GM13977 (cell line): ENCODE data around the gene SEC11A.

Source experiments
- DNase-seq: peaks from one replicate; pipeline ENCODE4 v3.0.0; 2012; ENCODE audit warnings: low spot score
- CTCF ChIP-seq: IDR thresholded peaks from 2 replicates; pipeline ENCODE4 v1.5.1; 2012; ENCODE audit warnings: mild to moderate bottlenecking, control low read depth; ENCODE audit not compliant: insufficient read depth; ENCODE audit errors: extremely low read depth, missing control alignments
- in situ Hi-C: fragments of 300-500 bp; cut with MboI; formaldehyde crosslinking; loops from one replicate; pipeline ENCODE4 v1.12.0; 2022; ENCODE audit warnings: low sequenced_read_pairs, low pct_unique_long_range_greater_than_20kb, mixed read lengths, inconsistent platforms; ENCODE audit not compliant: unreplicated experiment

SEC11A gene

GRCh38 chr15:84721371-84721770, 5.4 kb upstream of the SEC11A start:
- no peak for TF ChIP-seq CTCF
- in situ Hi-C loops = no loop called here
- no peak for DNase-seq

- TF ChIP-seq CTCF = no peak
- no peak for DNase-seq
- in situ Hi-C loops = no loop called here
Measured at GRCh38 chr15:84715441-84716035, 401 bp downstream of the SEC11A start.

DNA sequence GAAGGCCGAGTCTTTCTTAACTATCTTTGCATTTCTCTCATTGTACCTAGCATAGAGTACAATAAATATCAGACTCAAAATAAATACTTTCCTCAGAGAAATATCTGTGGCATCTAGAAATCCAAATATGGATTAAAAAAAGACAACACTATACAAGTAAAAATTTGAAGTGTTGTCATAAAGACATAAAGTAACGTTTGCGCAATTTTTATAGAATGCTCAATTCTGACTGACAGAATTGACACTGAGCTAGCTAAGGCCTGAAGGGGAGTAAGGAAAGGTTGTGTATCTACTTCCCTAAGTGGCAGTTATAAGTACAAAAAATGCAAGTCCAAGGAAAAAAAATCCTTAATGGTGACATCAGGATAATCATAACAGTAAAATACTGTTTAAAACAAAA, 1.1 kb downstream of the SEC11A start:
- TF ChIP-seq CTCF = no peak
- no peak for DNase-seq
- in situ Hi-C loops = no loop called here

DNA sequence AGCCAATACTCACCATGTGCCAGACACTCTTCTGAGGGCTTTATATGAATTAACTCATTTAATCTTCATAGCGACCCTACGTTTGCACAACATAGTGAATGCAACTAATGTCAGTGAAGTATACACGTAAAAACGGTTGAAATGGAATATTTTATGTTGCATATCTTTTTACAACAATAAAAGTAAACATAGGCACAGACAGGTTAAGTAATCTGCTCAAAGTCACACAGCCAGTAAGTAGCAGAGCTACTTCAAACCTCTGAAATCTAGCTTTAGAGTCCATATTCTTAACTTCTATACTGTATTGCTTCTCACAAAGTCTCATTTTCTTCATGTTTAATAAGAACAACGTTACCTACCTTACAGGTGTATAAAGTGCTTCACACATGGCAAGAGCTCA, 1.6 kb downstream of the SEC11A start:
- no peak for TF ChIP-seq CTCF
- DNase-seq = no peak
- in situ Hi-C loops = no loop called here

- in situ Hi-C loops = no loop called here
- TF ChIP-seq CTCF = no peak
- DNase-seq = no peak
Measured at GRCh38 chr15:84703808-84704207, 12.1 kb downstream of the SEC11A start.

DNA sequence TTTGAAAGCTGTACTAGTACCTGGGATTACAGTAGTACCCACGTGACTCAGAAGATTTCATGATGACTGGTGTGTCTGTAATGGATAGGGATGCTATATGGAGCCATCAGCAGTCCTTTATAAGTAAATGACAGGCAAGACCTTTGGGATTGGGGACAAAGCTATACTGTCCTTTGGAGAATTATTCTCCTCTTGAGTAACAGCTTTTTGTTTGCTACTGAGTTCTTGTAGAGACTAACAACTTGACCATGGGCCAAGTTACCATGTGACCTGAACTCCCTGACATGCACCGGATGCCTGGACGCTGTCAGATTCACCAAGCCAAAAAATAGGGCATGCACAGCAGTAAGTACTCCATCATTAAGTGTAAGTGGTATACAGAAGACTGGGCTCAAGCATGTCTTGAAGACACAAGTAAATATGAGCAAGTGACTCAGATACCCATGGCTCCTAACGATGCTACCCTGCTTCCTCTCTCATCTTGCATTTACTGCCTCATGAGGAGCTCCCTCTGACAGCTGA, 12.9 kb downstream of the SEC11A start:
- no peak for TF ChIP-seq CTCF
- DNase-seq = no peak
- in situ Hi-C loops = no loop called here
